Measurements from ENCODE around the gene CYTH1. TPM values are rescaled to one million over a fixed set of nuclear protein-coding genes. Genes with fewer than 3 reads are reported as not detected.

Gene CYTH1
- total RNA-seq, 1 experiment from 2014 or later = 46.7 TPM

DNA sequence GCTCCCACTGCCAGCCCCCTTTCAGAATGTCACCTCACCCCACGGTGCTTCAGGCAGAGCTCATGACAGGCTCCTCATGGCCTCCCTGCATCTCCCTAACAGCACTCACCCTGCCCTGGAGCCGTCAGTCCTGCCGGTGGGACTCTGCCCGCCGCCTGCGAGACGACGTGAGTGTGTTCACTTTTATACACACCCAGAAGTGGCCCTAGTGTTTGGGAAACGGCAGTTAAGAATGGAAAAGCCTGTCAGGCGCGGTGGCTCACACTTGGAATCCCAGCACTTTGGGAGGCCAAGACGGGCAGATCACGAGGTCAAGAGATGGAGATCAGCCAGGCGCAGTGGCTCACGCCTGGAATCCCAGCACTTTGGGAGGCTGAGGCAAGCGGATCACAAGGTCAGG is 12.3 kb upstream of the CYTH1 start:
- in situ Hi-C loops (cut with HindIII; ENCODE audit: low pct_unique_long_range_greater_than_20kb, low sequenced_read_pairs) (no loop called here), intact Hi-C loops (cut with micrococcal nuclease; ENCODE audit: unreplicated experiment) (no loop called here)
- H3K4me1 ChIP-seq (ENCODE audit: control insufficient read depth, insufficient read depth, low read length) = no peaks in the 10 kb centered on the region
- DNase-seq (ENCODE audit: low read depth, low spot score) = no peak
- no peak overlapping the region for H3K4me3 ChIP-seq (ENCODE audit: low read depth in 2 of 2, low read length in 2 of 2)
- POLR2A ChIA-PET = no interaction called here
- 0 out of 2 replicates have a peak, but pooled peaks cover 9% of the 10 kb centered on the region for H3K36me3 ChIP-seq (ENCODE audit: control insufficient read depth, insufficient read depth, low read length)
- TF ChIP-seq, protein P1, sequence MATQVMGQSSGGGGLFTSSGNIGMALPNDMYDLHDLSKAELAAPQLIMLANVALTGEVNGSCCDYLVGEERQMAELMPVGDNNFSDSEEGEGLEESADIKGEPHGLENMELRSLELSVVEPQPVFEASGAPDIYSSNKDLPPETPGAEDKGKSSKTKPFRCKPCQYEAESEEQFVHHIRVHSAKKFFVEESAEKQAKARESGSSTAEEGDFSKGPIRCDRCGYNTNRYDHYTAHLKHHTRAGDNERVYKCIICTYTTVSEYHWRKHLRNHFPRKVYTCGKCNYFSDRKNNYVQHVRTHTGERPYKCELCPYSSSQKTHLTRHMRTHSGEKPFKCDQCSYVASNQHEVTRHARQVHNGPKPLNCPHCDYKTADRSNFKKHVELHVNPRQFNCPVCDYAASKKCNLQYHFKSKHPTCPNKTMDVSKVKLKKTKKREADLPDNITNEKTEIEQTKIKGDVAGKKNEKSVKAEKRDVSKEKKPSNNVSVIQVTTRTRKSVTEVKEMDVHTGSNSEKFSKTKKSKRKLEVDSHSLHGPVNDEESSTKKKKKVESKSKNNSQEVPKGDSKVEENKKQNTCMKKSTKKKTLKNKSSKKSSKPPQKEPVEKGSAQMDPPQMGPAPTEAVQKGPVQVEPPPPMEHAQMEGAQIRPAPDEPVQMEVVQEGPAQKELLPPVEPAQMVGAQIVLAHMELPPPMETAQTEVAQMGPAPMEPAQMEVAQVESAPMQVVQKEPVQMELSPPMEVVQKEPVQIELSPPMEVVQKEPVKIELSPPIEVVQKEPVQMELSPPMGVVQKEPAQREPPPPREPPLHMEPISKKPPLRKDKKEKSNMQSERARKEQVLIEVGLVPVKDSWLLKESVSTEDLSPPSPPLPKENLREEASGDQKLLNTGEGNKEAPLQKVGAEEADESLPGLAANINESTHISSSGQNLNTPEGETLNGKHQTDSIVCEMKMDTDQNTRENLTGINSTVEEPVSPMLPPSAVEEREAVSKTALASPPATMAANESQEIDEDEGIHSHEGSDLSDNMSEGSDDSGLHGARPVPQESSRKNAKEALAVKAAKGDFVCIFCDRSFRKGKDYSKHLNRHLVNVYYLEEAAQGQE (IDR thresholded peaks at IDR 0.05; ENCODE audit: insufficient read depth in 1 of 2, low read depth in 2 of 2, low read length in 1 of 2) = no peak
- no peak for TF ChIP-seq POLR2AphosphoS5 (IDR thresholded peaks at IDR 0.05; ENCODE audit: low read depth, low read length)
- TF ChIP-seq, protein P2, sequence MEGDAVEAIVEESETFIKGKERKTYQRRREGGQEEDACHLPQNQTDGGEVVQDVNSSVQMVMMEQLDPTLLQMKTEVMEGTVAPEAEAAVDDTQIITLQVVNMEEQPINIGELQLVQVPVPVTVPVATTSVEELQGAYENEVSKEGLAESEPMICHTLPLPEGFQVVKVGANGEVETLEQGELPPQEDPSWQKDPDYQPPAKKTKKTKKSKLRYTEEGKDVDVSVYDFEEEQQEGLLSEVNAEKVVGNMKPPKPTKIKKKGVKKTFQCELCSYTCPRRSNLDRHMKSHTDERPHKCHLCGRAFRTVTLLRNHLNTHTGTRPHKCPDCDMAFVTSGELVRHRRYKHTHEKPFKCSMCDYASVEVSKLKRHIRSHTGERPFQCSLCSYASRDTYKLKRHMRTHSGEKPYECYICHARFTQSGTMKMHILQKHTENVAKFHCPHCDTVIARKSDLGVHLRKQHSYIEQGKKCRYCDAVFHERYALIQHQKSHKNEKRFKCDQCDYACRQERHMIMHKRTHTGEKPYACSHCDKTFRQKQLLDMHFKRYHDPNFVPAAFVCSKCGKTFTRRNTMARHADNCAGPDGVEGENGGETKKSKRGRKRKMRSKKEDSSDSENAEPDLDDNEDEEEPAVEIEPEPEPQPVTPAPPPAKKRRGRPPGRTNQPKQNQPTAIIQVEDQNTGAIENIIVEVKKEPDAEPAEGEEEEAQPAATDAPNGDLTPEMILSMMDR (IDR thresholded peaks at IDR 0.05) = no peak
- TF ChIP-seq TCF7L2 (IDR thresholded peaks at IDR 0.05; ENCODE audit: low read depth, low read length) = no peak
- TF ChIP-seq SIN3A (IDR thresholded peaks at IDR 0.05; ENCODE audit: borderline replicate concordance, insufficient read depth, low read depth, low read length) = no peak
- ATAC-seq = no peak
- CTCF ChIA-PET = interaction anchor here (0.7 kb wide), 1 partner anchor 200 kb away, joined by 14 read pairs; no protein-coding TSS in a partner anchor
- no peaks in the 10 kb centered on the region for H3K9me3 ChIP-seq (ENCODE audit: control insufficient read depth, insufficient read depth, low read depth, low read length)
- no peak overlapping the region for H3K27ac ChIP-seq (ENCODE audit: low read length)
- BruUV-seq (replicated peaks) = no TSS peak
- no peaks in the 10 kb centered on the region for H3K27me3 ChIP-seq (ENCODE audit: control insufficient read depth, insufficient read depth, low read length)

GRCh38 chr17:78793968-78794367 is 11.9 kb upstream of the CYTH1 start:
- ATAC-seq (no peak), DNase-seq (ENCODE audit: low read depth, low spot score) (no peak)
- Histone ChIP-seq H3K36me3 (ENCODE audit: control insufficient read depth, insufficient read depth, low read length) (0 out of 2 replicates have a peak, but pooled peaks cover 9% of the 10 kb centered on the region), H3K4me1 (ENCODE audit: control insufficient read depth, insufficient read depth, low read length) (no peaks in the 10 kb centered on the region), H3K9me3 (ENCODE audit: control insufficient read depth, insufficient read depth, low read depth, low read length) (no peaks in the 10 kb centered on the region), H3K4me3 (ENCODE audit: low read depth in 2 of 2, low read length in 2 of 2) (no peak overlapping the region), H3K27ac (ENCODE audit: low read length) (no peak overlapping the region), H3K27me3 (ENCODE audit: control insufficient read depth, insufficient read depth, low read length) (no peaks in the 10 kb centered on the region)
- ChIA-PET POLR2A (no interaction called here), CTCF (no interaction called here)
- in situ Hi-C loops (cut with HindIII; ENCODE audit: low pct_unique_long_range_greater_than_20kb, low sequenced_read_pairs) (no loop called here), intact Hi-C loops (cut with micrococcal nuclease; ENCODE audit: unreplicated experiment) (no loop called here)
- TF ChIP-seq, protein P1 (IDR thresholded peaks at IDR 0.05; ENCODE audit: insufficient read depth in 1 of 2, low read depth in 2 of 2, low read length in 1 of 2) = no peak
- no peak for TF ChIP-seq TCF7L2 (IDR thresholded peaks at IDR 0.05; ENCODE audit: low read depth, low read length)
- no peak for TF ChIP-seq SIN3A (IDR thresholded peaks at IDR 0.05; ENCODE audit: borderline replicate concordance, insufficient read depth, low read depth, low read length)
- TF ChIP-seq, protein P2 (IDR thresholded peaks at IDR 0.05) = no peak
- no peak for TF ChIP-seq POLR2AphosphoS5 (IDR thresholded peaks at IDR 0.05; ENCODE audit: low read depth, low read length)
- BruUV-seq (replicated peaks) = no TSS peak
